GM12874 (cell line): ENCODE data around the gene HOXD11.

Experiments used
- TF ChIP-seq, protein P1 (sequence below): IDR thresholded peaks from 2 replicates; pipeline ENCODE4 v1.5.1; 2011; ENCODE audit warnings: low read depth, mild to moderate bottlenecking, control low read depth, low read length, moderate library complexity; ENCODE audit not compliant: insufficient read depth

HOXD11 gene

DNA sequence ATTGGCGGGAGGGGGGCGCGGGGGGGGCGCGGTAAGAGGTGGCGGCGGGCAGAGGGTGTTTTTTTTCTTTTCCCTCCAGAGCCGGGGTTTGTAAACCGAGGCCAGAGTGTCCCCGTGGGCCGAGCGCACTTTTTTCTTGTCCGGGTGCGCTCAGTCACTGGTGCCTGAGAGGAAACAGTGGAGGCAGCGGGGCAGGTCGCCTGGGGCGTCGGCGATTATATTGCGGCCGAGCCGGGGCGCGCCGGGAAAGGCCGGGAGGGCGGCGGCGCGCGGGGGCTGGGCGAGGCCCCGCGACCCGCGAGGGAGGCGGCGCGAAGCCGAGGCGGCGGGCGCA lies 22.7 kb downstream of the HOXD11 start:
- TF ChIP-seq, protein P1, sequence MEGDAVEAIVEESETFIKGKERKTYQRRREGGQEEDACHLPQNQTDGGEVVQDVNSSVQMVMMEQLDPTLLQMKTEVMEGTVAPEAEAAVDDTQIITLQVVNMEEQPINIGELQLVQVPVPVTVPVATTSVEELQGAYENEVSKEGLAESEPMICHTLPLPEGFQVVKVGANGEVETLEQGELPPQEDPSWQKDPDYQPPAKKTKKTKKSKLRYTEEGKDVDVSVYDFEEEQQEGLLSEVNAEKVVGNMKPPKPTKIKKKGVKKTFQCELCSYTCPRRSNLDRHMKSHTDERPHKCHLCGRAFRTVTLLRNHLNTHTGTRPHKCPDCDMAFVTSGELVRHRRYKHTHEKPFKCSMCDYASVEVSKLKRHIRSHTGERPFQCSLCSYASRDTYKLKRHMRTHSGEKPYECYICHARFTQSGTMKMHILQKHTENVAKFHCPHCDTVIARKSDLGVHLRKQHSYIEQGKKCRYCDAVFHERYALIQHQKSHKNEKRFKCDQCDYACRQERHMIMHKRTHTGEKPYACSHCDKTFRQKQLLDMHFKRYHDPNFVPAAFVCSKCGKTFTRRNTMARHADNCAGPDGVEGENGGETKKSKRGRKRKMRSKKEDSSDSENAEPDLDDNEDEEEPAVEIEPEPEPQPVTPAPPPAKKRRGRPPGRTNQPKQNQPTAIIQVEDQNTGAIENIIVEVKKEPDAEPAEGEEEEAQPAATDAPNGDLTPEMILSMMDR: no peak

GRCh38 chr2:176130147-176130956 lies 23.3 kb downstream of the HOXD11 start:
- TF ChIP-seq, protein P1: no peak

- TF ChIP-seq, protein P1: no peak
These were observed 24.1 kb downstream of the HOXD11 start for GRCh38 chr2:176130957-176131847.

GRCh38 chr2:176131848-176132158 lies 24.7 kb downstream of the HOXD11 start:
- TF ChIP-seq, protein P1: no peak

DNA sequence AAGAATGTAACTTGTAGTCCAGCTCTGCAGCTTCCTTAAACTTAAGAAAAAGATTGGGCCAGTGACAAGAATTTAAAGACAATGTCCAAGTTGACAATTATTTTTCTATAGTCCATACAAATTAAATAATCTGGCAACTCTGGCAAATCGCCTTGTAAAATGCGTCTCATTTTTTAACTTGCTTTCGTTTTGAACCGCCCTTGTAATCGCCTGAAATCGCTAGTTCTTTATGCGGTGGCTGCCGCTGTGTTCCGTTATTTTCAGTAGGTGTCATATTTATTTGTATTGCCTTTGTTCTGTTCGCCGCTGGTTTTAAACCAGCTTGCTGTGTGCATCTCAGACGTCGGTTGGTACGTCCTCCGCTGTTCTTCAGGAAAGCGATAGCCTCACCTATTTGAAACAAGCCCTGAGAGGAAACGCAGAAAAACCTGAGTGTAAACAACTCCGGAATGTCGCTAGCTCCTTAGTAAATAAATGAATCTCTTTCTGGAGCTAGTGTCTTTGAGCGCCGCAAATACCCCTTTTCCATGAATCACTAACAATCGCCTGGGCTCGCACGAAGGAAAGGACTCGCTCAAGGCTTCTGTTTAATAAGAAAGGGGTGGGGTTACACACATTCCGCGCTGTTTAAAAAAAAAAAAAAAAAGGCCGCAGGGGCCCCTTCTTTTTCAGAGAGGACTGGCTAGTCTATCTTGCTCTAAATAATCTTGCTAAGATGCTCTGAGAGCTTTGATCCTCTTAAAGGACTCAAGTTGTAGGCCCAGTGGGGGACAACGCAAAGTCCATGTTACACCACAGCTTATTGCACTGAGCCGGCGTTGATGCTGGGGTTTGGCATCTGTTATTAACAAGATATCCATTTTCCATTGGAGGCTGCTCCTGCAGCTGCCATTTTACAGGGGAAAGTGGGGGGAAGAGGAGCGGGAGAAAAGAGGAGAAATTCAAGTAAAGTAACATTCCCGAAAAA lies 25.4 kb downstream of the HOXD11 start:
- TF ChIP-seq, protein P1: no peak

DNA sequence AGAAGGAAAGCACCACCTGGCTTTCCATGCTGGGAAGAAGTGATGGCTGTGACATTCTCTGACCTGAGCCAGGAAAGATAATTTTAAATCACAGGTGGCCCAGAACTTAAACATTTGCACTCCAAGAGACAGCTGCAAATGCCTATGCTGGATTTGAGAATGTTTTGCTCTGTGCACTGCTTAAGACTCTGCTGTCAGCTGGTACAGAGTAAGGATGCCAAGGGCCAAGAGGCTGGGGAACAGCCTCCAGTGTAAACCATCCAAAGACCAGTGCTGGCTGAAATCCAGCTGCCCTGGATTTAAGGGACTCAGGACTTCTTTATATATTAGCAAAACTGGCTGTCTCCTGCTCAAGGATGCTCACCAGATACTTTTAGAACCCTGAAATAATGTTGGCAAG lies 26.3 kb downstream of the HOXD11 start:
- TF ChIP-seq, protein P1: no peak
